GM21723 (cell line): ENCODE results near the gene ZCCHC14.
"Not testable (repeated sequence)": the region's sequence is repeated elsewhere in the genome, so short reads cannot be mapped to it uniquely, and the experiment has no call there.

Experiments
- ATAC-seq: cut with Tn5 transposase; IDR thresholded peaks from one replicate; pipeline ENCODE4 v1.9.1; 2021; ENCODE audit warnings: mild to moderate bottlenecking, moderate library complexity; ENCODE audit not compliant: unreplicated experiment

Gene ZCCHC14

DNA sequence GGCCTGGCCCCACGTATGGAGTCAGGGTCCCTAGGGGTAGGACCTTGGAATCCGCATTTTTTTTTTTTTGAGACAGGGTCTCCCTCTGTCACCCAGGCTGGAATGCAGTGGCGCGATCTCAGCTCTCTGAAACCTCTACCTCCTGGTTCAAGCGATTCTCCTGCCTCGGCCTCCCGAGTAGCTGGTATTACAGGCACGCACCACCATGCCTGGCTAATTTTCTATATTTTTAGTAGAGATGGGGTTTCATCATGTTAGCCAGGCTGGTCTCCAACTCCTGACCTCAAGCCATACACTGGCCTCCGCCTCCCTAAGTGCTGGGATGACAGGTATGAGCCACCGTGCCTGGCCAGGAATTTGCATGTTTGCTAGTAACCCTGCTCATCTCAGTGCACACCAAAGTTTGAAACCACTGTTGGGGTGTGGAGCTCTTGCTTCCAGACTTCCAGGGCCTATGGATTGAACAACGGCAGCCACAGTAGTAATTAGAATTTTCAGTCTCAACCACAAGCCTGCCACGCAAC is 5.0 kb upstream of the ZCCHC14 start:
- ATAC-seq, result not testable (repeated sequence)

DNA sequence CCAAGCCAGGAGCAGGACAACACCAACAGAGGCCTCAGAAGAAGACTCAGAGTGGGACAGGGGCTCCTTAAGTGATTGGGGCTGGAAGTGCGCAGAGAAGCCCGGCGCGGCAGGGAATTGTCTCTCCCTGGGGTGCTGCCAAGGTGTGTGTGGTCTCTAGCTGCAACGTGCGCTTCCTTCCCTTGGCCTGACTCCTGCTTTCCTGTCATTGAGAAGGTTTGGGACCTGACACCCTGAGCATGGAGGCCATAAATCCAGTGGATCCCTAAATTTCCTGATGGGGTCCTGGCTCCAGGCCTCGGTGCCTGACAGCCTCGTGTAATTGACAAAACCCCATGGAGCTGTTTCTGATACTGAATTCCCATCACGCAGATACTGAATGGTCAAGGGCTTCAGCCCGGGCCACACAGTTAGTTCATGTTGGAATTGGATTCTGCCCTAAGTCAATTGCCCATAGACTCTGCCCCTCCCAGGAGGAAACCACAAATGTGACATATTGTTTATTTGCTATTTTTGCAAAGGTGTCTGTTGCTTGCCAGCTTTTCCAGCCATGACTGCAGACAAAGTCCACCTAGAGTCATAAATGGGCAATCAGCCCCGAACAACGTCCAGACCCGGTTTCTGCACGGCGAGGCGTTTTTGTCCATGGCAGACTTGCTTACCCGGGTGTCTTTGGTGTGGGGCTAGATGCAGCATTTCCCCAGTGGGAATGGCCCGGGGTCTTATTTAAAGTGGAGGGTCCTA is 4.4 kb upstream of the ZCCHC14 start:
- not testable (repeated sequence) for ATAC-seq

GRCh38 chr16:87496447-87496801 is 3.6 kb upstream of the ZCCHC14 start:
- no peak for ATAC-seq

GRCh38 chr16:87495578-87496446 is 3.0 kb upstream of the ZCCHC14 start:
- ATAC-seq, result no peak

DNA sequence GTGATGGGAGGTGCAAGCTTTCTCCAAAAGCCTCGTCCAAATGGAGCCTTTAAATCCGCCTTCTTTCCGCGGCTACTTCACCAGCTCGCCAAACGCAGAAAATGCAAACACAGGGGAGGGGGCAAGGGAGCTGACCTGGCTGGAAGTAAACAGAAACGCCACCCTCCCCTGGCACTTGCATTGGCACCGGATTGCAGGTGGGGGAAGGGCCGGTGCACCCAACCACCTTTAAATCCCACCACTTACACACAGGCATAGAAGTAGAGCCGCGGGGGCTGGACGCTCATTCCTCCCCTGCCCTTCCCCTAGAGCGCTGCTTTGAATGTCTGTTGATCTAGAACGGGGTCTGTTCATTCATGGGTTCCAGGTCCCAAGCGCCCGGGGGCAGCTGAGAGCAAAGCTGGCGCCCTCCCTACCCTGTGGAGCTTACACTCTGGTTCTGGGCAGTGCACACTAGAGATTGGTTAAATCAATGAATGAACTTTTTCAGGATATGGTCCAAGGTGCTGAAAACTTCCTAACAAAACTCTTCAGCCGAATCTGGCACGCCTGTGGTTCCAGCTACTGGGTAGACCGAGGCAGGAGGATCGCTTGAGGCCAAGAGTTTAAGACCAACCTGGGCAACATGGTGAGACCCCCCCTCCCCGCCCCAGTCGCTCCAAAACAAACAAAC is 920 bp upstream of the ZCCHC14 start:
- no peak for ATAC-seq

DNA sequence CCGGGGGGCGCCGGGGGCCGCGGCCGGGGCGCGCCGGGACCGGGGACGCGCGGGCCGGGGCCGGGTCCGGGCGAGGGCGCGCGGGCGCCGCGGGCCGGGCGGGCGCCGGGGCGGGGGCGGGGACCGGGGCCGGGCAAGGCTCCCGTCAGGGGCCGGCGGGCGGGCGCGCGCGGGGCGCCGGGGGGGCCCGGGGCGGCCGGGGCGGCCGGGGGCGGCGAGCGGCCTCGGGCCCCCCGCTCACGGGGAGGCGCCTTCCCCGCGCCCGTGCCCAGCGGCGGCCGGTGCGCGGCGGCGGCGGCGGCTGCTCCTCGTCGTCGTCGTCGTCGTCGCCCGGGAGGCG is 563 bp downstream of the ZCCHC14 start:
- peak; percentile 6 for ATAC-seq

DNA sequence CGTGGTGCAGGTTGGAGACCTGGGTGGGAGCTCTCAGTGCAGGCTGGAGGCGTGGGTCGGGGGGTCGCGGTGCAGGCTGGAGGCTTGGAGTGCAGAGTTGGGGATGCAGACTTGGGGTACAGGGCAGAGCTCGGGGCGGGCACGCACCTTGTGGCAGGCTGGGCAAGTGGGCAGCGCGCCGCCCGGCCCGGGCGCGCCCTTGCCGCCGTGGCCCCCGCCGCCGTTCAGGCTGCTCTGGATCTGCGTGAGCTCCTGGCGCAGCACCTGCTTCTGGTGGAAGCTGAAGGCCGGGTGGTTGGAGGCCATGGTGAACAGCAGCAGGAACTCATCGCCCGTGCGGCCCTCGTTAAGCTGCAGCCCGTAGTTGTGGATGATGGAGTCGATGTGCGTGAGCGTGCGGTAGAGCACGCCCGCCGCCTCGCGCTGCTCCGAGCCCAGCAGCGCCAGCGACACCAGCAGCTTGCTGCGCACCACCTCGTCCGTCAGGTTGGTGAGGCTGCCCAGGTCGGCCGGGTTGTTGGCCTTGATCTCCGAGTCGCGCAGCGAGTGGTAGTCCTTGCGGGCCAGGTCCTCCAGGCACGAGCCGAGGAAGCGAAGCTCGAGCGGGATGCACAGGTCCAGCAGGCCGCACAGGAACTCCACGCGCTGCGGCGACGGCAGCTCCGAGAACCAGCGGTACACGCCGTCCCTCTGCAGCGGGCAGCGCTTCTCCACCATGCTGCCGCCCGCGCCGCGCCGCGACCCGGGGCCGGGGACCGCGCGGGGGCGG is 1.1 kb downstream of the ZCCHC14 start:
- ATAC-seq, result no peak

DNA sequence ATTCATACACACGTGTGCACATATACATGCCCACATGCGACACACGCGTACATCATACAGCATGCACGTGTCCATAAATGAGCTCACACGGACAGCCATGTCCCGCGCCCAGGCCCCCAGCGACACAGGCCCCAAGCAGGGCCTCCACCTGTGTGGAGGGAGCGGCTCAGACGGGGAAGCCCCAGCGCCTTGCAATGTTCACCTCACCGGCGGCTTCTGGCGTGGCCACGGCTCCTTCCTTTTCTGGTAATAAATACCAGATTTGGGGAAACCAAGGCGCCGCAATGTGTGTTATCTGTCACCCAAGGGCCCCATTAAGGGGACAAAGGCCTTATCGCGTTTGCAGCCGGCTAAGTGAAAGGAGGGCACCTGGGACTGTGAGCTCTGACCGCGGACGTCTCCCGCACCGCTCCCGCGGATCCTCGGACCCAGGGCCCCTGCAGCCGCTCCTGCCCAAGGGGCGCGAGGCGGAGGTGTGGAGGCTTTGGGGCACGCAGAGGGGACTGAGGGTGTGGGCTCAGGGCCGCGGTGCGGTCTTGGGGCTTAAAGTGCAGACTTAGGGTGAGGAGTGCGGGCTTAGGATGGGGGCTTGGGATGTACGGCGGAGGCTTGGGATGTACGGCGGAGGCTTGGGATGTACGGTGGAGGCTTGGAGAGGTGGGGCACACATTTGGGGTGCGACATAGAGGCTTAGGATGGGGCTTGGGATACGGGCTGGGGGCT is 1.9 kb downstream of the ZCCHC14 start:
- ATAC-seq, result not testable (repeated sequence)

GRCh38 chr16:87490096-87490798 is 2.6 kb downstream of the ZCCHC14 start:
- ATAC-seq, result no peak

DNA sequence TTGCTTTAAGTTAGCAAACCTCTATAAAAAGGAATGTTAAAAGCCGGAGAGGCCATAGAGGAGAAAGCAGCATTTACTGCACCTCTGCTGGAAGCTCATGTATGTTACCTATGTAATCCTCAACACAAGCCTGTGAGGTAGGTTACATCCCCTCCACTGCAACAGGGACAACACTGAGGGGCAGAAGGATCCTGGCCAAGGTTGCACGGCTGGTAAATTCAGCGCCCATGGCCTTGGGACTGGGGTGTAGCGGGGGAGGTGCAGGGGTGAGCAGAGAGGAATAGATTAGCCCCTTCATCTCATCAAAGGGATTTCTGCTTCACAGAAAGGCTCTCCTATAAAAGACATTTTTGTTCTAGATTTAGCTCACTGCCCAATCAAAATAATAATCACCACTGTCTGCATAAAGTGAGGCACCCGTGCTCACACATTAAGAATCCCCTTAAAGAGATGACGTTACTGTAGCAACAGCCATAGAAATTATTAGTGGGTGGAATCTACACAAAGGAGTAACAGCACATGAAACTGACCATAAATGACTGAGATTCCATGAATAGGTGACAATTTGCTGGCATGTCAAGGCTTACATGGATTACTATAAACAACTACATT is 3.3 kb downstream of the ZCCHC14 start:
- no peak for ATAC-seq

DNA sequence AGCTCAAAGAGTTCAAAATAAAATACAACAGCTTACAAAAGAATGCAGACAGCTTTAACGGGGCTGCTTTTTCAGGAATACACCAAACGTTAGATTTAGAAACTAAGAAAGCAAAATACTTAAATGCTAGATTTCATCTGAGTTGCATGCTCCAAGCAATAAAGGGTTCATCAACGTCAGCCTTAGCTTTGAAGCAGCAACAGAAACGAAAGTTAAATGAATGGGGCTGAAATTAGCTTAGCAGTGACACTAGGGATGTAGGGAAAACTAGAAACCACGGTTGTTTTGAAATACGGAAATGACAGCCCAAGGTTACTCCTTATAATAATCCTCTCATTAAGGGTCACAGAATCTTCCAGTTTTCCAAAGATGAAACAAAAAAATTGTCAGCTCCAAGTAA is 3.9 kb downstream of the ZCCHC14 start:
- ATAC-seq, result not testable (repeated sequence)

- ATAC-seq, result no peak
Observed at GRCh38 chr16:87487361-87487924, 5.4 kb downstream of the ZCCHC14 start.

- ATAC-seq, result no peak
Observed at GRCh38 chr16:87486713-87487247, 6.0 kb downstream of the ZCCHC14 start.

DNA sequence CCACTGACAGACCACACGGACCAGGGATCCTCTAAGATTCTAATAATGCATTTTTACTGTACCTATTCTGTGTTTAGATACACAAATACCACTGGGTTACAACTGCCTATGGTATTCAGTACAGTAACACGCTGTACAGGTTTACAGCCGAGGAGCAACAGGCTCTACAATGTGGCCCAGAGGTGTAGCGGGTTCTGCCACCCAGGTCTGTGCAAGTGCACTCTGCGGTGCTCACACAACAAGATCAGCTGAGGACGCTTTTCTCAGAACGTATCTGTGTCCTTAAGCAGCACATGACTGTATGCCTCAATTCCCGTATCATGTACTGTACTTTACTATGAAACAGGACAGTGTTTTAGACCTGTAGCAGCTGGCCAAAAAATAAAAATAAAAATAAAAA is 6.5 kb downstream of the ZCCHC14 start:
- ATAC-seq, result no peak

DNA sequence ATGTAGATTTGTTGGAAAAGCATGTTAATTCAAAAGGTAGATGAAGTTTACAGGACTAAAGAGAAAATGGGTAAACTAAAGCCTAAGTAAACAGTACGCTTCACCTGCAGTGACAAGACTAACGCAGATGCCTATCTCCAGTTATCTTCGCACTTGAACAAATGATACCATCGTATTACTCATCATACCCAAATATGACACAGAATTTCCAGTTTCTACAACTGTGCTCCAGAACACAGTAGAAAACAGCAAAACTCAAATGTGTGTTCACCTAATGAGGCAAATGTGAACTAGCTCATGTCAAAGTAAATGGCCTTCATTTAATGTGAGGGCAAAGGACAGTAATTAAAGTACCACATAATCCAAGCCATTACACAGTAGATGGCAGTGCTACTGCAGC is 7.0 kb downstream of the ZCCHC14 start:
- not testable (repeated sequence) for ATAC-seq

GRCh38 chr16:87484487-87485331 is 8.1 kb downstream of the ZCCHC14 start:
- no peak for ATAC-seq

- ATAC-seq, result no peak
Observed at GRCh38 chr16:87483481-87483880, 9.3 kb downstream of the ZCCHC14 start.

DNA sequence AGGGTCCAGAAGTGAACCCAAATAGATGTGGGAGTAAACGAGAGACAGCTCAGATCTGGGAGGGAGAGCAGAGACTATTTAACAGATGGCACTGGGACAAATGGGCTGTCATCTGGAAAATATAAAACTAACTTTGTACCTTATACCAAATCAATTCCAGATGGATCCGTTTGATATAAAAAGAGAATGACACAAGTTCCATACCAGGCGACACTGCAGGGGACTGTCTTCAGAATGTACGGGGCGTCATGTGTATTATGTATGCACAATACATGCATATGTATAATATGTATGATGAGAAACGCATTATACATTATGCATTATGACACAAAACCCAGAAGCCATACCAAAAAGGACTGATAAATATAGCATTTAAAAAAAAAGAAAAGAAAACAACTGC is 10.2 kb downstream of the ZCCHC14 start:
- ATAC-seq, result not testable (repeated sequence)
